Measurements from ENCODE around the gene THADA. TPM values are rescaled to one million over a fixed set of nuclear protein-coding genes. Genes with fewer than 3 reads are reported as not detected.

The THADA gene
- total RNA-seq, 1 donor from 2014 or later = 50.6 TPM

- Histone ChIP-seq H3K9ac (ENCODE audit: low read depth in 1 of 3, low read length in 3 of 3) (no peak overlapping the region), H3K9me3 (ENCODE audit: control insufficient read depth in 3 of 3, low read length in 3 of 3) (no peaks in the 10 kb centered on the region)
Measured at GRCh38 chr2:43437363-43437762, 158.5 kb downstream of the THADA start.

GRCh38 chr2:43436431-43436830, 159.4 kb downstream of the THADA start:
- Histone ChIP-seq H3K9me3 (ENCODE audit: control insufficient read depth in 3 of 3, low read length in 3 of 3) (no peaks in the 10 kb centered on the region), H3K4me1 (ENCODE audit: control insufficient read depth in 3 of 3, insufficient read depth in 3 of 3, low read length in 3 of 3) (no peaks in the 10 kb centered on the region), H3K36me3 (ENCODE audit: control insufficient read depth in 3 of 3, insufficient read depth in 3 of 3, low read length in 3 of 3) (no peaks in the 10 kb centered on the region), H3K9ac (ENCODE audit: low read depth in 1 of 3, low read length in 3 of 3) (no peak overlapping the region), H3K27ac (ENCODE audit: low read depth, low read length) (no peak overlapping the region), H3K4me3 (ENCODE audit: low read length in 3 of 3) (no peak overlapping the region), H3K27me3 (ENCODE audit: control insufficient read depth in 3 of 3, insufficient read depth in 3 of 3, low read length in 3 of 3) (no peaks in the 10 kb centered on the region)

More at GRCh38 chr2:43437363-43437762, 158.5 kb downstream of the THADA start:
- H3K36me3 ChIP-seq (ENCODE audit: control insufficient read depth in 3 of 3, insufficient read depth in 3 of 3, low read length in 3 of 3) = no peaks in the 10 kb centered on the region
- no peak overlapping the region for H3K4me3 ChIP-seq (ENCODE audit: low read length in 3 of 3)
- no peak overlapping the region for H3K27ac ChIP-seq (ENCODE audit: low read depth, low read length)
- H3K27me3 ChIP-seq (ENCODE audit: control insufficient read depth in 3 of 3, insufficient read depth in 3 of 3, low read length in 3 of 3) = no peaks in the 10 kb centered on the region
- no peaks in the 10 kb centered on the region for H3K4me1 ChIP-seq (ENCODE audit: control insufficient read depth in 3 of 3, insufficient read depth in 3 of 3, low read length in 3 of 3)

DNA sequence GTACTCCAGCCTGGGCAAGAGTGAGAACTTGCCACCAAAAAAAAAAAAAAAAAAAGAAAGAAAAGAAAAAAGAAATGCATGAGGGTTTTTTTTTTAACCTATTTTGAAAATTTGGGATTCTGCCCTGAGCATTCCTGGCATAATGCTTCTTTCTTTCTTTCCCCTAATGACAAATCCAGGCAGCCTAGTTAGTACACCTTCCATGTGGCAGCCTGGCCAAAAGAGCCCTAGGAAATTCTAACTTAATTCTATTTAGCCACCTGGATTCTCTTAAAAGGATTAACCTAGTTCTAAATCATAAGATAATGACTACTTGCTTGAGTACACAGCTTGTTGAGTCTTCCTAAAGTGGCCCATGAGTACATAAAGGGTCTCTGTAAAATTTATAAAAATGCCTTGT, 160.1 kb downstream of the THADA start:
- H3K36me3 ChIP-seq (ENCODE audit: control insufficient read depth in 3 of 3, insufficient read depth in 3 of 3, low read length in 3 of 3) = no peaks in the 10 kb centered on the region
- no peak overlapping the region for H3K4me3 ChIP-seq (ENCODE audit: low read length in 3 of 3)
- no peaks in the 10 kb centered on the region for H3K4me1 ChIP-seq (ENCODE audit: control insufficient read depth in 3 of 3, insufficient read depth in 3 of 3, low read length in 3 of 3)
- H3K9me3 ChIP-seq (ENCODE audit: control insufficient read depth in 3 of 3, low read length in 3 of 3) = no peaks in the 10 kb centered on the region
- H3K27ac ChIP-seq (ENCODE audit: low read depth, low read length) = no peak overlapping the region
- no peaks in the 10 kb centered on the region for H3K27me3 ChIP-seq (ENCODE audit: control insufficient read depth in 3 of 3, insufficient read depth in 3 of 3, low read length in 3 of 3)
- no peak overlapping the region for H3K9ac ChIP-seq (ENCODE audit: low read depth in 1 of 3, low read length in 3 of 3)

DNA sequence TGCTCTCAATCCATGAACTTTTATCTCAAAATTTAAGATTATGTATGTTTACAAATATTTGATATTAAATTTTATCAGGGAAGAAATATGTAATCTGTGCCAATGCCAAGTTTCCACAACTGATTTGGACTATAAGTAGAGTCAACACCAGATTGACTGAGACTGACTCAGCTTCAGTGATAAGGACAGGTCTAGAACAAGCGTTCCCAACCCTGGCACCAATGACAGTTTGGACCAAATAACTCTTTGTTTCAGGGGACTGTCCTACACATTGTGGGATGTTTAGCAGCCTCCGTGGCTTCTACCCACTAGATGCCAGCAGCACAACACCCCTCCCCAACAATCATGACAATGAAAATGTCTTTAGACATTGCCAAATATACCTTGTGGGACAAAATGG, 165.3 kb downstream of the THADA start:
- Histone ChIP-seq H3K36me3 (ENCODE audit: control insufficient read depth in 3 of 3, insufficient read depth in 3 of 3, low read length in 3 of 3) (no peaks in the 10 kb centered on the region), H3K9ac (ENCODE audit: low read depth in 1 of 3, low read length in 3 of 3) (no peak overlapping the region), H3K4me1 (ENCODE audit: control insufficient read depth in 3 of 3, insufficient read depth in 3 of 3, low read length in 3 of 3) (peaks cover 5 to 13% (median 10%) of the 10 kb centered on the region in 3 donors), H3K27ac (ENCODE audit: low read depth, low read length) (no peak overlapping the region), H3K4me3 (ENCODE audit: low read length in 3 of 3) (no peak overlapping the region), H3K9me3 (ENCODE audit: control insufficient read depth in 3 of 3, low read length in 3 of 3) (no peaks in the 10 kb centered on the region), H3K27me3 (ENCODE audit: control insufficient read depth in 3 of 3, insufficient read depth in 3 of 3, low read length in 3 of 3) (no peaks in the 10 kb centered on the region)

DNA sequence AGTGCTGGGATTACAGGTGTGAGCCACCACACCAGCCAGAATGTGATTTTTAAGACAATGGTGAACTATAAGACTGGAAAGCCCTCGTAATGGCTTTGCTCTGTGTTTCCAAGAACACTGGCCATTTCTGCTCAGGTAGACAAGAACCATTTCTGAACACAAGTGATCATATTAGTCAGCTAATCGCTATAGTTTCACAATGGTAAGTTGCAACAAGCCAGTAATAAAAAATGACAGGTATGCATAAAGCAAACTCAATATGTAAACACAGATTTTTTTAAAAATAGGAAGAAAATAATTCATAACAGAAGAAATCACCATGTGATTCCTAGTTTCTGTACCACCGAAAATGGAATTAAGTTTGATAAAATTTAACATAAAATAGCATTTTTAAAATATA, 166.5 kb downstream of the THADA start:
- H3K27me3 ChIP-seq (ENCODE audit: control insufficient read depth in 3 of 3, insufficient read depth in 3 of 3, low read length in 3 of 3) = no peaks in the 10 kb centered on the region
- no peak overlapping the region for H3K9ac ChIP-seq (ENCODE audit: low read depth in 1 of 3, low read length in 3 of 3)
- H3K9me3 ChIP-seq (ENCODE audit: control insufficient read depth in 3 of 3, low read length in 3 of 3) = no peaks in the 10 kb centered on the region
- H3K4me3 ChIP-seq (ENCODE audit: low read length in 3 of 3) = no peak overlapping the region
- peaks cover 5 to 15% (median 11%) of the 10 kb centered on the region in 3 donors for H3K4me1 ChIP-seq (ENCODE audit: control insufficient read depth in 3 of 3, insufficient read depth in 3 of 3, low read length in 3 of 3)
- no peaks in the 10 kb centered on the region for H3K36me3 ChIP-seq (ENCODE audit: control insufficient read depth in 3 of 3, insufficient read depth in 3 of 3, low read length in 3 of 3)
- no peak overlapping the region for H3K27ac ChIP-seq (ENCODE audit: low read depth, low read length)

- Histone ChIP-seq H3K27me3 (ENCODE audit: control insufficient read depth in 3 of 3, insufficient read depth in 3 of 3, low read length in 3 of 3) (no peaks in the 10 kb centered on the region), H3K4me3 (ENCODE audit: low read length in 3 of 3) (no peak overlapping the region), H3K36me3 (ENCODE audit: control insufficient read depth in 3 of 3, insufficient read depth in 3 of 3, low read length in 3 of 3) (no peaks in the 10 kb centered on the region), H3K9me3 (ENCODE audit: control insufficient read depth in 3 of 3, low read length in 3 of 3) (no peaks in the 10 kb centered on the region), H3K9ac (ENCODE audit: low read depth in 1 of 3, low read length in 3 of 3) (no peak overlapping the region), H3K4me1 (ENCODE audit: control insufficient read depth in 3 of 3, insufficient read depth in 3 of 3, low read length in 3 of 3) (peaks cover 5 to 15% (median 11%) of the 10 kb centered on the region in 3 donors), H3K27ac (ENCODE audit: low read depth, low read length) (peak overlapping the region; percentile 57)
Measured at GRCh38 chr2:43427032-43427424, 168.8 kb downstream of the THADA start.

- Histone ChIP-seq H3K9ac (ENCODE audit: low read depth in 1 of 3, low read length in 3 of 3) (peak overlapping the region in 1 of 3 donors; percentile 34), H3K9me3 (ENCODE audit: control insufficient read depth in 3 of 3, low read length in 3 of 3) (no peaks in the 10 kb centered on the region), H3K27ac (ENCODE audit: low read depth, low read length) (peak overlapping the region; percentile 57), H3K4me1 (ENCODE audit: control insufficient read depth in 3 of 3, insufficient read depth in 3 of 3, low read length in 3 of 3) (peaks cover 5 to 15% (median 11%) of the 10 kb centered on the region in 3 donors), H3K4me3 (ENCODE audit: low read length in 3 of 3) (no peak overlapping the region), H3K27me3 (ENCODE audit: control insufficient read depth in 3 of 3, insufficient read depth in 3 of 3, low read length in 3 of 3) (no peaks in the 10 kb centered on the region), H3K36me3 (ENCODE audit: control insufficient read depth in 3 of 3, insufficient read depth in 3 of 3, low read length in 3 of 3) (no peaks in the 10 kb centered on the region)
Measured at GRCh38 chr2:43426305-43427031, 169.4 kb downstream of the THADA start.

DNA sequence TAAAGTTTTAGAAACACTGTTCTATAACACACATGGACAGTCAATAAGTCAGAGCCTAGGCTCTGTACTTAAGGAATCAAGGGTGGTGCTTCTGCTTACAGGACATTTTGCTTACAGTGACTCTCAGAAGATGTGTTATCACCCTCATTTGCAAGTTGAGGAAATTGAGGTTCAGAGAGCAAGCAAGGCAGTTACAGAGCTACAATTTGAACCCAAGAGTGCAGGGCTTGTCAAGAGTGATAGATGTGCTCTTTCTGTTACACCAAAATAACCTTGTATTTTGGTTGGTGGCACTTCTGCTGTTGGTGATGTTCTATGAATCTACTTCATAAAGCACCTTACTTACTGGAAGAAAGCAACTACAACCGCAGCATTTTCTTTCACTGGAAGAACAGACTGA, 170.2 kb downstream of the THADA start:
- peak overlapping the region; percentile 57 for H3K27ac ChIP-seq (ENCODE audit: low read depth, low read length)

GRCh38 chr2:43424262-43425207, 171.3 kb downstream of the THADA start:
- Histone ChIP-seq H3K36me3 (ENCODE audit: control insufficient read depth in 3 of 3, insufficient read depth in 3 of 3, low read length in 3 of 3) (no peaks in the 10 kb centered on the region), H3K4me3 (ENCODE audit: low read length in 3 of 3) (no peak overlapping the region), H3K9ac (ENCODE audit: low read depth in 1 of 3, low read length in 3 of 3) (no peak overlapping the region), H3K27me3 (ENCODE audit: control insufficient read depth in 3 of 3, insufficient read depth in 3 of 3, low read length in 3 of 3) (no peaks in the 10 kb centered on the region), H3K9me3 (ENCODE audit: control insufficient read depth in 3 of 3, low read length in 3 of 3) (no peaks in the 10 kb centered on the region), H3K4me1 (ENCODE audit: control insufficient read depth in 3 of 3, insufficient read depth in 3 of 3, low read length in 3 of 3) (peaks cover 5 to 15% (median 11%) of the 10 kb centered on the region in 3 donors), H3K27ac (ENCODE audit: low read depth, low read length) (no peak overlapping the region)

More for the DNA sequence above, 170.2 kb downstream of the THADA start:
- Histone ChIP-seq H3K9me3 (ENCODE audit: control insufficient read depth in 3 of 3, low read length in 3 of 3) (no peaks in the 10 kb centered on the region), H3K9ac (ENCODE audit: low read depth in 1 of 3, low read length in 3 of 3) (no peak overlapping the region), H3K4me1 (ENCODE audit: control insufficient read depth in 3 of 3, insufficient read depth in 3 of 3, low read length in 3 of 3) (peaks cover 5 to 15% (median 11%) of the 10 kb centered on the region in 3 donors), H3K36me3 (ENCODE audit: control insufficient read depth in 3 of 3, insufficient read depth in 3 of 3, low read length in 3 of 3) (no peaks in the 10 kb centered on the region), H3K27me3 (ENCODE audit: control insufficient read depth in 3 of 3, insufficient read depth in 3 of 3, low read length in 3 of 3) (no peaks in the 10 kb centered on the region), H3K4me3 (ENCODE audit: low read length in 3 of 3) (no peak overlapping the region)

GRCh38 chr2:43423941-43424261, 171.9 kb downstream of the THADA start:
- H3K4me1 ChIP-seq (ENCODE audit: control insufficient read depth in 3 of 3, insufficient read depth in 3 of 3, low read length in 3 of 3) = peaks cover 5 to 15% (median 11%) of the 10 kb centered on the region in 3 donors
- H3K27ac ChIP-seq (ENCODE audit: low read depth, low read length) = no peak overlapping the region
- H3K9me3 ChIP-seq (ENCODE audit: control insufficient read depth in 3 of 3, low read length in 3 of 3) = no peaks in the 10 kb centered on the region
- no peaks in the 10 kb centered on the region for H3K36me3 ChIP-seq (ENCODE audit: control insufficient read depth in 3 of 3, insufficient read depth in 3 of 3, low read length in 3 of 3)
- no peak overlapping the region for H3K9ac ChIP-seq (ENCODE audit: low read depth in 1 of 3, low read length in 3 of 3)
- no peaks in the 10 kb centered on the region for H3K27me3 ChIP-seq (ENCODE audit: control insufficient read depth in 3 of 3, insufficient read depth in 3 of 3, low read length in 3 of 3)
- H3K4me3 ChIP-seq (ENCODE audit: low read length in 3 of 3) = no peak overlapping the region

Data from skeletal muscle tissue (tissue), 4 donors.